OCI-M2 (cell line): ENCODE data around the gene PPP3CB.

Source experiments
- DNase-seq: peaks from one replicate; lab custom pipeline; 2025; ENCODE audit not compliant: unreplicated experiment; lab: John Stamatoyannopoulos, UW

The PPP3CB gene

DNA sequence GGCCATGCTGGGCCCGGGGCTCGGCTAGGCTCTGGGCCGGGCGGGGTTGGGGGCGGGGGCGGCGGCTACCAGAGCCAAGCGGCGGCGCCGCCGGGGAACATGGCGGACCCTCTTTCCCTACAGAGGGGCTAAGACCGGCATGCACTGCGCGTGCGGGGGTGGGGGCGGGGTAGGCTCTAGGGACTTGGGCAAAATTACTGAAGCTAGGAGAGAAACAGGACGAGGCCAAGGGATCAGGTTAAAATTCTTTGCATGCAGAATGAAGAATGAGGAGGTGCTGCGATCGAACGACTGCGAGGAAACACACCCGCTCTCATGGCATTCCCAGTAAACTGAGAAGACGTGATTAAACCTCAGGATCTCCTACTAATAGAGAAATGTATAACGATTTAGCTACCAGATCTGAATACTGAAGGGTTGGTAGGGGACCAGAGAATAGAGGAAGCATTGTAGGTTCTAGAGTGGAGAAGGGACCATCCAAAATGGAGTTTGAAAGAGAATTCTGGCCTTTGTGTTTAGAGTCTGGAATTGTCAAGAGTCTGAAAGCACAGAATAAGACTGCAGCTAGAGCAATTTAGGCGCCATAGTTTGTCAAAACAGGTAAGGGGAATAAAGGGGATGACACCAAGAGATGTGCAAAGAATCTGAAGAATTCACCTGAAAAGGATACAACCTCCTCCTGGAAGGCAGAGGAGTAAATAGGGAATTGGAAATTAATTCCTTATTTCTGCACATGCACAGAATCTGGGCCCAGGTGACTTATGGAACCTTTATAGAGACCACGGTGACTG, at the start of gene PPP3CB:
TSS of gene PPP3CB (minus strand) at position 141 of the 791 bp plus-strand sequence. CDS start at position 6, 135 bp downstream.
- DNase-seq: peak; percentile 37

DNA sequence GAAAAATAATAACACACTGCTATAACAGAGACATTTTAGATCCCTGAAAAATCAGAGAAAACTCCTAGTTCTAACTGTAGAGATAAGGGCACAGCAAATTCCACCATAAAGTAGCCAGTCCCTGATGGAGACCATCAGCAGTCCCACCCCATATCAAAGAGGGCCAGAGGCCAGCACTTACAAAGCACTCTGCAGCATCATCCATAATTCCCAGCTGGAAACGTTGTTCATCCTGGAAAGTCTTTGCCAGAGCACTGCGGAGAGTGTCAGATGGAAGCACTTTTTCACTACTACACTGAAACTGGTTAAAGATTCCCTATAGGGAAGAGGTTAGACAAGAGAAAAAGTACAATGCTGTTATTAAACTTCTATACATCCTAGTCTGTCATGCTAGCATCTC, 49.5 kb upstream of the PPP3CB start:
- DNase-seq: no peak

DNA sequence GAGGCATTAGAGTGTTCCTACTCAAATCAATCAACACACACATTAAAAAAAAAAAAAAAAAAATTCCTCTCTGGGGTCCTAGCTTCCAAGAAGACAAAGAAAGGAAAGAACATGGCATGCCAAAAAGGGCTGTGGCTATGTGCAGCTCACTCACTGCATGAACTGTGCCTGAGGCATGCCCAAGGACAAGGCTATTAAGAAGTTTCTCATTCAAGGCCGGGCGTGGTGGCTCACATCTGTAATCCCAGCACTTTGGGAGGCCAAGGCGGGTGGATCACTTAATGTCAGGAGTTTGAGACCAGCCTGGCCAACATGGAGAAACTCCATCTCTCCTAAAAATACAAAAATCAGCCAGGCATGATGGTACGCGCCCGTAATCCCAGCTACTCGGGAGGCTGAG, 41.9 kb upstream of the PPP3CB start:
- DNase-seq: no peak

DNA sequence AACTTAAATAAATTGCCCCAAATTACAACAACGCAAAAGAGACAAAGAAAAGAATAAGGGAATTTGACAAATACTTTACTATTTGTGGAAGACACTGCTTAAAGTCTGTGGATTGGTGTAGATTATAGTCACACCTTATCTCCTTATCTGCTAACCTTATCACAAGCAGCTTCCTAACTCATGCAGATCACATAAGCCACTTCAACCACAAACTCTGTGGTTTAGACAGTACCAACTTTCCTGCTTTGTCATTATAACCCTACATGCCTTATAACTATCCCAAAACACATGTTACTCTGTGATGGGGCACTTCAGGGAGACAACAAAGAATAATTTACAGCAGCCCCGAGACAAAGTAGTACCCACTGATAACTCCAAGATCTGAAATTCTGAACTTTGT, 41.5 kb upstream of the PPP3CB start:
- no peak for DNase-seq

DNA sequence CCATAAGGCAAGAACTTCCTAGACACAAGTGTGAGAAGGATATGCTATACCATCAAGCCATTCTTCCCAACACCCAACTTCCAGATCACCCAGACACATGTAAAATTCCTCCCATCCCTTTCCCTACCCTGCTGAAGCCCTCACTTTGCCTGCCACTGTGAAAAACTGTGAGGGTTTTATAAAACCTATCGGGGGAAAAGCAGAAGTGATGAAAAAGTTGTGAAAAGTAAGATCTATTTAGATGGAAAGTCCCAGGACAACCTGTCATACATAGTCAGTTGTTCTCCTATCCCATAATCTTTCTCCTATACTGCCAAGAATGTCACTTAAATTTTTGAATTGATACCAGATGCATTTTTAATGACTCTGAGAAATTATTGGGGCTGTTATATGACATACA, 39.0 kb upstream of the PPP3CB start:
- no peak for DNase-seq

DNA sequence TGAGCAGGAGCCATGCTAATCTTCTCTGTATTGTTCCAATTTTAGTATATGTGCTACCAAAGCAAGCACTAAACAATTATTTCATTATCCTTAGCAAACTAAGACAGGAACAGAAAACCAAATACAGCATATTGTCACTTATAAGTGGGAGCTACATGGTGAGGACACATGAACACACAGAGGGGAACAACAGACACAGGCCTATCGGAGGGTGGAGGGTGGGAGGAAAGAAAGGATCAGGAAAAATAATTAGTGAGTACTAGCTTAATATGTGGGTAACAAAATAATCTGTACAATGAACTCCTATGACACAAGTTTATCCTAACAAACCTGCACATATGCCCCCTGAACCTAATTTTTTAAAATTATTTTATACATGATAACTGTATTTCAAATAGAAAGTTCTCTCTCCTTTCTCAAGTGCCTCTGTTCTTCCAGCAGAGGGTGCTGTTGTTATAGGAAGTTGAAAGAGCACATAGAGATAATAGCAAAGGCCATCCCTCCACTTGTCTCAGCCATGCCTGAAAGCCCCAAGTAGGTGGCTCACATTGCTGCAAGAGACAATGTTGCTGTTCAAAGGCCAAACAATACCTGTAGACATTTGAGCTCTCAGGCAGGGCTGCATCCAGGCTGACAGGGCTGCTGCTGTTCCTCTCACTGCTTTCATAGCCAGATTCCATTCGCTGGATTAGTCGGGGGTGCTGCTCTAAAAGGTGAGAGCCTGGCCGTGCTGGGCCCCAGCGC, 33.4 kb upstream of the PPP3CB start:
- DNase-seq: peak; percentile 4

DNA sequence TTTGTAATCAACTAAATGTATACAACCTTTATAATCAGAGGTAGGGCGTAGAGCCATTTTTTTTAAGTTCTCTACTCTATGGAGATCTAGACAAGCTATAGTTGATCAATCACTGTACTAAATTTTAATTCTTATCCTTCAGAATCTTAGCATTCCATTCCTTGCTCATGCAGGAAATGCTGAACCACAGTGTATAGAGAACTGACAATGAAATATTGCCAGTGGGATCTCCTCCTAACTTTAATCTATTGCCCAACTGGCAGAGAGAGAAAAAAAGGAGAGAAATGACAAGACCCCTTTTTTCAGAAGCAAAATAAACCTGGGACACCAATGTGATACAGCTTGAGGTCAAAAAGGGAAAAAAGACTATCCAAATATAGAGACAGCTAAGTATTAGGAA, 26.4 kb upstream of the PPP3CB start:
- DNase-seq: no peak

DNA sequence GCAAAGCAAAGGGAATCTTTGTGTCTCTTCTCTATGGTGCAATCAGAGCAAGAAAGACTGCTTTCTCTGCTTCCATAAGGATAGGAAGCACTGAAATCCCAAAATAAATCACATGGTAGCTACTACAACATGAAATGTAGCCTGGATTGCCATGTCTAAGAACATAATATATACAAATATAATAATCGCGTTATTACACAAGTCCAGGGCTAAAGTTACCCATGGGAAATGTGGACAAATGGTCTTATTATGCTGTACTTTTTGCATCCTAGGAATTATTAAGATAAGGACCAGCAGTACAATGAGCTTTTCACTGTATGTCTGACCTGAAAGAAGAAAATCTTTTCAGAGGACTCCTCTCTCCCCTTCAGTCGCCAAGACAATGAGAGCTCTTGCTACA, 23.5 kb upstream of the PPP3CB start:
- no peak for DNase-seq

DNA sequence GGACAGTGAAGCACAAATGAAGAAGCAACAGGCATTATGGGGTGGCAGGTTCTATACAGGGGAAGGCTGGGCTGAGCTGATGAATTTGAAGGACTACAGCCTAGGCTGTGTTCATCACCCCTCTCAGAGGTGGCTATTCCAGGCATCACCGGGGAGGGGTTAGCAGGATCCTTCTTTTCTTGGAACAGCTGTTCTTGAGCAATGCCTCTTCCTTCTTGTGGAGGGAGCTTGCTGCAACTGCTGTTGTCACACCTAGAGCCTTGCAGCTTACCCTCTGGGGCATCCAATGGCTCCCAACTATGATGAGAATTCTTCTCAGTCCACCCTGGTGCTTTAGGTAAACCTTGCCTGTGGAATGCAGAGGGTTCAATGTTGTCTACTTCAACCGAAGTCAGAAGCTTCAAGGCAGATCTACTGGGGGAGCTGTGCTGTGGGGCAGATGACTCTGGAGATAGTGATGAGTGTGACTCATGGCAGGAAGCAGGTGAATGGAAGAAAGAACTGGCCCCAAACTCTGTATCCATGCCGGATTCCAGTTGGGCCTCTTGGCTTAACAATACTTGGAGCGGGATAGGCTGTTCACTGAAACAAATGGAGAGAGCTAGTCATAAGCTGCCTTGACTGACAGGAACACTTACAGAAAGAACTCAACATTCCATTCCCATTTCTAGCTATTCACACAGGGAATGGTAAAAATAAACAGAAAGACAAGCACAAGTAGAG, 21.5 kb upstream of the PPP3CB start:
- no peak for DNase-seq

DNA sequence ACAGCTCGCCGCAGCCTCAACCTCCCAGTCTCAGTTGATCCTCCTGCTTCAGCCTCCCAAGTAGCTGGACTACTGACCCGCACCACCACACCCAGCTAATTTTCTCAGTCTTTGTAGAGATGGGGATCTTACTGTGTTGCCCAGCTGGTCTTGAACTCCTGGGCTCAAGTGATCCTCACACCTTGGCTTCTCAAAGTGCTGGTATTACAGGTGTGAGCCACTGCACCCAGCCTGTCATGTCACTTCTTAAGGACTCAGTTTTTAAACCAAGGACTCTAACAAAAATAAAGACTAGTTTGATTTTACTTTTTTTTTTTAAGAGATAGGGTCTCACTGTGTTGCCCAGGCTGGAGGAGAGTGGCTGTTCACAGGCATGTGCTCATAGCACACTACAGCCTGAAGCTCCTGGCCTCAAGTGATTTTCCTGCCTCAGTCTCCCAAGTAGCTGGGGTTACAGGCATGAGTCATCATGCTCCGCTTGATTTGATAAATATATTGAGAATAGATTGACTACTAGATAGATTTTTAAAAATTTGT, 16.5 kb upstream of the PPP3CB start:
- no peak for DNase-seq

DNA sequence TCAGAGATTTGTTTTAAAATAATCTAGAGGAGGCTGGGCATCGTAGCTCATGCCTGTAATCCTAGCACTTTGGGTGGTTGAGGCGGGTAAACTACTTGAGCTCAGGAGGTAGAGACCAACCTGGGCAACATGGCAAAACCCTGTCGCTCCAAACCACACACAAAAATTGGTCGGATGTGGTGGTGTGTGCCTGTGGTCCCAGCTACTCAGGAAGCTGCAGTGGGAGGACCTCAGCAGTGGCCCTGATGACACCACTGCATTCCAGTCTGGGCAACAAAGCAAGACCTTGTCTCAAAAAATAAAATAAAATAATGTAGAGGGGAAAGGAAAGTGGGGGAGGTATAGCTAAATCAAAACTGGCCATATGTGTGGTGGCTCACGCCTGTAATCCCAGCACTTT, 13.9 kb upstream of the PPP3CB start:
- no peak for DNase-seq

DNA sequence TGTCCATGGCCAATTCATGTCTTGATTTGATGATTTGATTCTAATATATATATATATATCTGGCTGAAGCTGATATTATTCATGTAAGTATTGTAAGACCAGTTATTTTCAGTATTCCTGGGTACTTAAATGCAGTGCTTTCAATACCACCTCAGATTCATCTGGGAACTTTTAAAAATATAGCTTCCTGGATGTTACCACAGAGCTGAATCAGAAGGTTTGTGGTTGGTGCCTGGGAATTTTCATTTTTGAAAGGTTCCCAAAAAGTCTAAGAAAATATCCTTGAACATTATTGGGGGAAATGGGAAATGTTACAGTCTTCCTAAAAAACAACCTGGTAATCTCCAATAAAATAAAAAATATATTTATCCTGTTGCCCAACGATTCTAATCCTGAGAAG, 10.7 kb upstream of the PPP3CB start:
- DNase-seq: no peak

DNA sequence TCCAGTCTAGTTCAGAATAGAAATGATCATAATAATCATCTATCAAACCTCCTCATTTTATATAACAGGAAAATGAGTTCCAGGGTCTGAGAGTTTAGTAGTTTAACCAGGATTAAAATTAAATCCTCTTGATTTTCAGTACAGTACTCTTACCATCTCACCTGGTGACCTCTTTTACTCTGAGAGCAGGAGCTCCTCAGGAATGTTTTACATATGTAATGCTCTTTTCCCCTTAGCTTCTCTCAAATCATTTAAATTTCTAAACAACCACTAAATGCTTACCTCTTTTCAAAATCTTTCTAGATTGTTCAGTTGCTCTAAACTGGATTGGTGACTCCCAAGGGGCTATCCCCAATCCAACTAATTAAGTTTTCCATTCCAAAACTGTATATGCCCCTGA, 10.2 kb upstream of the PPP3CB start:
- DNase-seq: no peak

DNA sequence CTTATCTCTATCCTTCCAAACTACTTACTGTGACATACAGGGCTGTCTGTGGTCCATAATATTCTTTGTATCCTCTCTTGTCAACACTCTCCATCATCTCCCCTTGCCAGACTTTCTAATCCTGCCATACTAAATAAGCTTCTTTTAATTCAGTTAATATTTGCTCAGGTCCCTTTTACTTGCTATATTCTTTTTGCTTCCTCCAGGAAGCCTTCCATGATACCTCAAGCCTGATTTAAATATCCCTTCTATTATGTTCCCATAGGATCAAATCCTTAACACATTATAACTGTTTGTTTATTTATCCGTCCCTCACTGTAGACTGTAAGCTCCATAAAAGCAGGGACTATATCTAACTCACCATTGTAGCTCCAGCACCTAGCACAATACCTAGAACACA, 7.2 kb upstream of the PPP3CB start:
- no peak for DNase-seq

DNA sequence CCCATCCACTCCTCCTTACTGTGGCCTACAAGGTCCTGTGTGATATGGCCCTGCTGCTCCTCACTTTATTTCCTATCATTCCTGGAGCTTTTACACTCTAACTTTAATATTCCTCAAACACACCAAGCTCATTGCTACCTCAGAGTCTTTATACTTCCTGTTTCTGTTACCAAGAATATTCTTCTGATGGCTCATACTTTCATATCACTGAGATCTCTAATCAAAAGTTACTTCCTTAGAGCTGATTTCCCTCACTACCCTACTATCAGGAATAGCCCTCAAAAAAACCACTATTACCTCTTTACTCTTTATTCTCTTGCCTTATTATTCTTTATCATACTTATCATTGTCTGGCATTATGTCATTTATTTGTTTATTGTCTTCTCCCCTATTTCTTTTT, 5.8 kb upstream of the PPP3CB start:
- DNase-seq: no peak

DNA sequence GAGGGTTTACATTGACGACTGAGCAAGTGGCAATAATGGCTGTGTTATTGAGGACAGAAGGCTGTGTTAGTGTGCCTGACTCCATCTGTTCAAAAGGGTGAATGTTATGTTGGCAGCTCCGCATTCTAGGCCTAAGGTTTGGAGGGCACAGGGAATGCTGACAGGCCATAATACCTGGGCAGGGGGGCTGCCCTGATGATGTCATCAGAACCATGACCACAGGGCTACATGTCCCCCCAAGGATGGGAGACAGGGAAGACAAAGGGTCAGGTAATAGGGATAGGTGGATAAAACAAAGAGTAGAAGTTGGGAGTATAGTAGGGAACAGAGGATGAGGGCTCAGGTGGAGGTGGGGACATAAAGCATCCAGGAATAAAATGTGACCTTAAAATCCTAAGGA, 1.8 kb upstream of the PPP3CB start:
- DNase-seq: no peak

DNA sequence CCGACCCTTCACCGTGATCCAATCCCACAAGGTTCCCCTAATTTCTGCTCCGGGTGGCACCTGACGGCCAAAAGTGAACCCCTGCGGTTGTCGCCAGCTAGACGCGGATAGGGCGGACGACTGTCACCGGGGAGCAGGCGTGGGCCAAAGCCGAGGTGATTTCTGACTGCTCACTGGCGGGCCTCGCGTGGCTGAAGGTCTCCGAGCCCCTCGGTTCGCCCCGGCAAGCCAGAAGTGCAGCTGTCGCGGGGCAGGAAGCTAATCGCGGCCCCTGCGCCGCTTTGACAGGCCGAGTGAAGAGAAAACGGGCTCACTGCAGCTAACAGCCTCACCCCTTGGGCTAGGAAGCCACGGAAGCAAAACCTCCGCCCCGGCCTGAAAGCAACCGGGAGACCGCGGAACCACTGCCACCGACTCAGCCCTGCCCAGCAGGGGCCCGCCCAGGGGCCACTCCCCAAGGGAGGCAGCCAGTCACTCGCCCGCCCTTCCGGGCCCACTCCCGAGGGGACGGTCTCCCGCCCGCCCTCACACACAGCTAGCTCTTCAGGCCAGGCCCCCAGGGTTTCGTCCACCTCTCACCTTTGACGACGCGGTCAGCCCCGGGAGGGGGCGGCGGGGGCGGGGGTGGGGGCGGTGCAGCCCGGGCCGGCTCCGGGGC, 469 bp downstream of the PPP3CB start:
- peak; percentile 51 for DNase-seq

DNA sequence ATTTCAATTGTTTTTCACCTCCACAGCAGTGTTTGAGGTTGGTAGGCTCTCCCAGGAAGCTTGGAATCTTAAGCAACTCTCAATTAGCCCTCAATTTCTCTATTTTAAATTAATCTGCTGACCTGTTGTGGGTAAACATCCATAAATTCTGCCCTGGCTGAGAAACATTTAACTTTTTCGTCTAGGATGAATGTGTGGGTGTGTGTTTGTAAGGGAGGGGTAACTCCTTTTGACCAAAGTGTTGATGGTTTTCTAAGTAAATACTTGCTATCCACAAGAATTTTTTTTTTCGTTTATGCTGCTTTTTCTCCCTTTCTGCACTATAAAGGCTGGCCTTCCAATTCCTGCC, 973 bp downstream of the PPP3CB start:
- no peak for DNase-seq

DNA sequence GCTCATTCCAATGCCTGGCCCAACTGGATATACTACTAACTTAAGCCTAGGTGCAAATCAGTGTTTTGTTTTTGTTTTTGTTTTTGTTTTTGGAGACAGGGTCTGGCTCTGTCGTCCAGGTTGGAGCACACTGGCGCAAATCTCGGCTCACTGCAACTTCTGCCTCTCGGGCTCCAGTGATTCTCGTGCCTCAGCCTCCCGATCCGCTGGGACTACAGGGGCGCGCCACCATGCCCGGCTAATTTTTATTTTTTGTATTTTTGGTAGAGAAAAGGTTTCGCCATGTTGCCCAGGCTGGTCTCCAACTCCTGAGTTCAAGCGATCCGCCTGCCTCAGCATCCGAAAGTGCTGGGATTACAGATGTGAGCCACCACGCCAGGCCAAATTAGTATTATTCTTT, 1.6 kb downstream of the PPP3CB start:
- DNase-seq: no peak

DNA sequence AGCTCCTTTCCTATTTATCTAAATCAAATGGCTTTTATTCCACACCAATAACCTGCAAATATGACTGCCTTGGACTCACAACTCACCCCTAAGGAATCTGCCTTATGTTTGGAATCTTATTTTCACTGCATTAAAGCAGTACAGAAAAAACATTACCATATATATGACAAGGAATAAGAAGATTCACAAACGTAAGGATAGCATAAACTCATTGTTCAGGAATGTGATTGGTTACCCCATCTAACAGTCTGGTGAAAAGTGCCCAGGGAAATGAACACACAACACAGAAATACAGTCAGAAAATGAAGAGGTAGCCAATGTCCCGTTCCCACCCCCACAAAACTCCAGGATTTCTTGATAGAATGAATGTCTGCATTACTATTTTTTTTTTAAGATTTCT, 2.0 kb downstream of the PPP3CB start:
- DNase-seq: no peak

DNA sequence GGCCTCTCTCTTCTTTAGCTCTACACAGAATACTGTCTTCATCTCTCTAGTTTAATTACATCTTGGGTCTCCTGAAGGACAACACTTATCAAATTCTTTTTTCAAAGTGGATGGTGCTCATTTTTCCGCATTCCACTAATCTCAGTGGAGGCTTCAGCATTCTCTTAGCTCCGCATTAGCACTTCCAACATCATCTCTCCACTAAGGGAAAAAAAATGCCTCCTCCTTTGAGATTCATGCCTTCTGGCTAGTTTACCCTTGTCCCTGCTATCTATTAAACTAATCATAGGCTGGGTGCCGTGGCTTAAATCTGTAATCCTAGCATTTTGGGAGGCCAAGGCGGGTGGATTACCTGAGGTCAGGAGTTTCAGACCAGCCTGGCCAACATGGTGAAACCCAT, 9.2 kb downstream of the PPP3CB start:
- DNase-seq: no peak
